ENCODE results near the gene TP53I3. TPM values are rescaled to one million over a fixed set of nuclear protein-coding genes. Genes with fewer than 3 reads are reported as not detected.

The TP53I3 gene
- polyA plus RNA-seq, 3 donors from 2014 or later: 0.69 to 1.2 TPM; not detected in 1

GRCh38 chr2:24086241-24086640 is 1.6 kb upstream of the TP53I3 start:
- Mint-ChIP-seq H3K27ac (no peak overlapping the region), H3K36me3 (peaks cover 3 to 11% (median 4%) of the 10 kb centered on the region in 3 donors), H3K4me3 (peak overlapping the region in 1 of 5 donors; percentile 10), H3K9me3 (no peaks in the 10 kb centered on the region), H3K27me3 (ENCODE audit: low read depth in 3 of 3) (peaks cover 0 to 3% (median 2%) of the 10 kb centered on the region in 3 donors), H3K4me1 (peaks cover 17 to 23% of the 10 kb centered on the region in 2 donors)
- no peak for DNase-seq

- Mint-ChIP-seq H3K4me1 (peaks cover 17 to 23% of the 10 kb centered on the region in 2 donors), H3K9me3 (no peaks in the 10 kb centered on the region), H3K36me3 (peaks cover 3 to 11% (median 4%) of the 10 kb centered on the region in 3 donors), H3K4me3 (peak overlapping the region; percentile 78 to 89 (median 83)), H3K27ac (peak overlapping the region in 1 of 6 donors; percentile 35), H3K27me3 (ENCODE audit: low read depth in 3 of 3) (peaks cover 0 to 3% (median 2%) of the 10 kb centered on the region in 3 donors)
- no peak for DNase-seq
Measured at GRCh38 chr2:24085200-24085489, 511 bp upstream of the TP53I3 start.

GRCh38 chr2:24083567-24084385 is 858 bp downstream of the TP53I3 start:
- peaks cover 17 to 23% of the 10 kb centered on the region in 2 donors for H3K4me1 Mint-ChIP-seq
- no peak for DNase-seq
- peaks cover 0 to 12% (median 4%) of the 10 kb centered on the region in 3 donors for H3K36me3 Mint-ChIP-seq
- no peaks in the 10 kb centered on the region for H3K9me3 Mint-ChIP-seq
- H3K27ac Mint-ChIP-seq: peak overlapping the region in 5 of 6 donors; percentile 61 to 80 (median 62)
- H3K27me3 Mint-ChIP-seq (ENCODE audit: low read depth in 3 of 3): peaks cover 0 to 6% (median 1%) of the 10 kb centered on the region in 3 donors
- H3K4me3 Mint-ChIP-seq: peak overlapping the region; percentile 78 to 89 (median 83)

GRCh38 chr2:24082787-24083566 is 1.7 kb downstream of the TP53I3 start:
- no peak for DNase-seq
- H3K9me3 Mint-ChIP-seq: no peaks in the 10 kb centered on the region
- peaks cover 18 to 30% of the 10 kb centered on the region in 2 donors for H3K4me1 Mint-ChIP-seq
- H3K36me3 Mint-ChIP-seq: peaks cover 0 to 9% (median 4%) of the 10 kb centered on the region in 3 donors
- peak overlapping the region in 4 of 5 donors; percentile 15 to 89 (median 80) for H3K4me3 Mint-ChIP-seq
- H3K27me3 Mint-ChIP-seq (ENCODE audit: low read depth in 3 of 3): peaks cover 0 to 6% (median 1%) of the 10 kb centered on the region in 3 donors
- H3K27ac Mint-ChIP-seq: peak overlapping the region in 1 of 6 donors; percentile 61

- Mint-ChIP-seq H3K9me3 (no peaks in the 10 kb centered on the region), H3K27ac (no peak overlapping the region), H3K4me3 (no peak overlapping the region)
Measured at GRCh38 chr2:24080701-24081100, 3.9 kb downstream of the TP53I3 start.

GRCh38 chr2:24077879-24078278 is 6.8 kb downstream of the TP53I3 start:
- peak overlapping the region; percentile 88 to 99 (median 98) for H3K27ac Mint-ChIP-seq
- peak overlapping the region; percentile 93 to 100 (median 99) for H3K4me3 Mint-ChIP-seq
- H3K27me3 Mint-ChIP-seq (ENCODE audit: low read depth in 3 of 3): peaks cover 4 to 17% (median 6%) of the 10 kb centered on the region in 3 donors
- DNase-seq: no peak
- H3K36me3 Mint-ChIP-seq: peaks cover 0 to 9% (median 4%) of the 10 kb centered on the region in 3 donors
- no peaks in the 10 kb centered on the region for H3K9me3 Mint-ChIP-seq
- peaks cover 29 to 43% of the 10 kb centered on the region in 2 donors for H3K4me1 Mint-ChIP-seq

More at GRCh38 chr2:24080701-24081100, 3.9 kb downstream of the TP53I3 start:
- peaks cover 0 to 9% (median 4%) of the 10 kb centered on the region in 3 donors for H3K36me3 Mint-ChIP-seq
- H3K4me1 Mint-ChIP-seq: peaks cover 30 to 44% of the 10 kb centered on the region in 2 donors
- DNase-seq: no peak
- peaks cover 5 to 17% (median 6%) of the 10 kb centered on the region in 3 donors for H3K27me3 Mint-ChIP-seq (ENCODE audit: low read depth in 3 of 3)

- peaks cover 29 to 46% of the 10 kb centered on the region in 2 donors for H3K4me1 Mint-ChIP-seq
Measured at GRCh38 chr2:24077535-24077877, 7.1 kb downstream of the TP53I3 start.

GRCh38 chr2:24076849-24077534 is 7.6 kb downstream of the TP53I3 start:
- Mint-ChIP-seq H3K27me3 (ENCODE audit: low read depth in 3 of 3) (peaks cover 4 to 17% (median 6%) of the 10 kb centered on the region in 3 donors), H3K27ac (peak overlapping the region; percentile 96 to 99 (median 98)), H3K4me3 (peak overlapping the region; percentile 93 to 100 (median 99)), H3K9me3 (no peaks in the 10 kb centered on the region), H3K36me3 (peaks cover 0 to 4% (median 3%) of the 10 kb centered on the region in 3 donors), H3K4me1 (peaks cover 31 to 51% of the 10 kb centered on the region in 2 donors)
- no peak for DNase-seq

More at GRCh38 chr2:24077535-24077877, 7.1 kb downstream of the TP53I3 start:
- Mint-ChIP-seq H3K4me3 (peak overlapping the region; percentile 93 to 100 (median 99)), H3K27me3 (ENCODE audit: low read depth in 3 of 3) (peaks cover 4 to 17% (median 6%) of the 10 kb centered on the region in 3 donors), H3K9me3 (no peaks in the 10 kb centered on the region), H3K27ac (peak overlapping the region; percentile 88 to 99 (median 98)), H3K36me3 (peaks cover 0 to 9% (median 4%) of the 10 kb centered on the region in 3 donors)
- peak in 1 of 3 donors; percentile 2 for DNase-seq

GRCh38 chr2:24075915-24076848 is 8.5 kb downstream of the TP53I3 start, which contains the start of gene SF3B6:
TSS of gene SF3B6 (minus strand) at chr2:24076326. CDS start at chr2:24076229, 97 bp downstream.
- peaks cover 0 to 4% (median 3%) of the 10 kb centered on the region in 3 donors for H3K36me3 Mint-ChIP-seq
- peaks cover 31 to 52% of the 10 kb centered on the region in 2 donors for H3K4me1 Mint-ChIP-seq
- peaks cover 4 to 15% (median 6%) of the 10 kb centered on the region in 3 donors for H3K27me3 Mint-ChIP-seq (ENCODE audit: low read depth in 3 of 3)
- H3K4me3 Mint-ChIP-seq: peak within 1 kb of the TSS; percentile 93 to 100 (median 99)
- peak; percentile 98 for DNase-seq
- peak within 1 kb of the TSS; percentile 96 to 99 (median 98) for H3K27ac Mint-ChIP-seq
- no peaks in the 10 kb centered on the region for H3K9me3 Mint-ChIP-seq

- Mint-ChIP-seq H3K36me3 (peaks cover 0 to 4% (median 3%) of the 10 kb centered on the region in 3 donors), H3K4me1 (peaks cover 31 to 52% of the 10 kb centered on the region in 2 donors), H3K9me3 (no peaks in the 10 kb centered on the region), H3K4me3 (peak overlapping the region; percentile 93 to 100 (median 99)), H3K27ac (peak overlapping the region; percentile 96 to 99 (median 98)), H3K27me3 (ENCODE audit: low read depth in 3 of 3) (peaks cover 4 to 15% (median 6%) of the 10 kb centered on the region in 3 donors)
- DNase-seq: no peak
Measured at GRCh38 chr2:24075259-24075658, 9.4 kb downstream of the TP53I3 start.

- Mint-ChIP-seq H3K27ac (peak overlapping the region in 2 of 6 donors; percentile 34 to 35), H3K9me3 (no peaks in the 10 kb centered on the region), H3K36me3 (peaks cover 0 to 9% (median 0%) of the 10 kb centered on the region in 3 donors), H3K27me3 (ENCODE audit: low read depth in 3 of 3) (peaks cover 4 to 11% (median 6%) of the 10 kb centered on the region in 3 donors), H3K4me1 (peaks cover 31 to 62% of the 10 kb centered on the region in 2 donors), H3K4me3 (peak overlapping the region in 1 of 5 donors; percentile 39)
- DNase-seq: no peak
Measured at GRCh38 chr2:24073816-24074215, 10.8 kb downstream of the TP53I3 start.

GRCh38 chr2:24072259-24072658 is 12.4 kb downstream of the TP53I3 start:
- peak overlapping the region in 1 of 6 donors; percentile 34 for H3K27ac Mint-ChIP-seq
- no peak overlapping the region for H3K4me3 Mint-ChIP-seq
- no peaks in the 10 kb centered on the region for H3K9me3 Mint-ChIP-seq

More at GRCh38 chr2:24072259-24072658, 12.4 kb downstream of the TP53I3 start:
- Mint-ChIP-seq H3K36me3 (peaks cover 0 to 9% (median 5%) of the 10 kb centered on the region in 3 donors), H3K4me1 (peaks cover 22 to 48% of the 10 kb centered on the region in 2 donors), H3K27me3 (ENCODE audit: low read depth in 3 of 3) (peaks cover 4 to 6% (median 6%) of the 10 kb centered on the region in 3 donors)
- DNase-seq: no peak

All from immature natural killer cell (primary cell).